Subcutaneous adipose tissue (tissue), 4 donors: Measurements from ENCODE around the gene MTHFR. TPM values are rescaled to one million over a fixed set of nuclear protein-coding genes. Genes with fewer than 3 reads are reported as not detected.

Source experiments
- CTCF ChIP-seq: fragments of 450-650 bp; IDR thresholded peaks from one replicate; pipeline ENCODE4 v1.5.1; 2016; ENCODE audit warnings: low read depth, mild to moderate bottlenecking, control low read depth, antibody characterized with exemption, moderate library complexity
- total RNA-seq, 4 donors: library from RNA; depleted of rRNA; stranded (reverse); fragments of >200 nt; gene quantifications; one replicate each; pipeline ENCODE4 v1.1.0, GENCODE V29; 2016

Gene MTHFR
- total RNA-seq, 4 donors from 2014 or later, result 13.4 to 38.8 (median 27.7) TPM

GRCh38 chr1:11826946-11827345 is 21.2 kb upstream of the MTHFR start:
- TF ChIP-seq CTCF, result no peak

GRCh38 chr1:11825131-11825530 is 19.4 kb upstream of the MTHFR start:
- TF ChIP-seq CTCF, result no peak

- TF ChIP-seq CTCF, result no peak
Observed at GRCh38 chr1:11823366-11824137, 17.8 kb upstream of the MTHFR start.

DNA sequence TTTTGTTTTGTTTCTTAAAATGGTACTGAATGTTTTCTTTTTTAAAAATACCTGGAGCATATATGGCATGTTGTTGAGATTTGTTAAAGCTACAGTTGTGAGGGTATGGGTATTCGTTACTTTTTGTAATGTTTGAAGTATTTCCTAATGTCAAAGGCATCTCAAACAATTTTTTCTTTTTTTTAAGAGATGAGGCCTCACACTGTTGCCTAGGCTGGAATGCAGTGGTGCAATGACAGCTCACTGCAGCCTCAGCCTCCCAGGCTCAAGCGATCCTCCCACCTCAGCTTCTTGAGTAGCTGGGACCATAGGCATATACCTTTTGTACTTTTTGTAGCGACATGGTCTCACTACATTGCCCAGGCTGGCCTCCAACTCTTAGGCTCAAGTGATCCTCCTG is 16.3 kb upstream of the MTHFR start:
- no peak for TF ChIP-seq CTCF

DNA sequence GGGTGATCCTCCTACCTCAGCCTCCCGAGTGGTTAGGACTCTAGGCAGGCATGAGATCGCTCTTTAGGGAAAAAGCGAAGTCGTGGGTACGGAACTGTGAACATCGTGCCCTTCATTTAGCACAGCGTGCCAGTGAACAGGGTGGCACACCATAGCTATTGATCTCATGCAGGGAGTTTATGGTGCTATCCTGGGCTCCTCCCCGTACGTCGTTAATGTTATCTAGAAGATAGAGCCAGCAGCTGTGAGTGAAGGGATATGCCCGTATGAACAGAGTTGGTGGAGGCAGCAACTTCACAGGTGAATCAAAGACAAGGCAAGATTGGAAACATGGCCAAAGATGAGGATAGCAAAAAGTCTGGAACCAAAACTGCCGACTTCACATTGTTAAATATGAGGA is 11.4 kb upstream of the MTHFR start:
- no peak for TF ChIP-seq CTCF

- no peak for TF ChIP-seq CTCF
Observed at GRCh38 chr1:11813021-11813420, 7.3 kb upstream of the MTHFR start.

DNA sequence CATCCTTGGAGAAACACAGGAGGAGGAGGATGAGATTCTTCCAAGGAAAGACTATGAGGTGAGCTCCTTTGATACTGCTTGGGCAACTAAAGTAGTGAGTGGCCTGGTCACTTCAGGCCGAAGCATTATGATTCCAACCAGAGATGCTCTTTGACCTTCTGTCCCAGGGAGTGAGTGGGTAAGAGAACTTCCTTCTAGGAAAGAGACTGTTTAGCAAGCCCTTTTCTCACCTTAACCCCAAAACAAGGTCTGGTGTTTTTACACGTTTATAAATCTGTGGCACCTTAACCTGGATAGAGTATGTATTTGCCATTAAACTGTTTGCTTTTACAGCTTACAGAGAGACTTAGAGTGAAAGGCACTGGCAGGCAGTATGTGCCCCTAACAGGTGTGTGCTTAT is 1.4 kb upstream of the MTHFR start:
- TF ChIP-seq CTCF, result no peak
